Measurements from ENCODE around the gene HSFX2. TPM values are rescaled to one million over a fixed set of nuclear protein-coding genes. Genes with fewer than 3 reads are reported as not detected.
"Not testable (repeated sequence)": the region's sequence is repeated elsewhere in the genome, so short reads cannot be mapped to it uniquely, and the experiment has no call there.

HSFX2 gene
- total RNA-seq, 6 experiments from 2014 or later: not detected

- H3K4me3 ChIP-seq: no peak overlapping the region
- 51% methylated on average over 3 of the region's 3 CpGs for WGBS (ENCODE audit: insufficient coverage, low coverage, low lambda C conversion rate, missing lambda C conversion rate)
- H3K27ac ChIP-seq: no peak overlapping the region
- intact Hi-C loops (cut with DNase I): no loop called here
- ATAC-seq (no peak), DNase-seq (no peak)
- H3K27me3 ChIP-seq: no peaks in the 10 kb centered on the region
- H3K9me3 ChIP-seq: no peaks in the 10 kb centered on the region
- TF ChIP-seq CTCF (IDR thresholded peaks at IDR 0.05) (no peak), POLR2A (IDR thresholded peaks at IDR 0.05) (no peak)
- H3K4me1 ChIP-seq: peaks cover 0 to 3% (median under 1%) of the 10 kb centered on the region in 4 donors
- no peaks in the 10 kb centered on the region for H3K36me3 ChIP-seq
Observed at GRCh38 chrX:149618871-149619270, 23.8 kb upstream of the HSFX2 start.

- no peak overlapping the region for H3K27ac ChIP-seq
- intact Hi-C loops (cut with DNase I): no loop called here
- WGBS (ENCODE audit: insufficient coverage, low coverage, low lambda C conversion rate, missing lambda C conversion rate): 38% methylated on average over 1 of the region's 1 CpG
Observed at GRCh38 chrX:149611623-149612175, 16.6 kb upstream of the HSFX2 start.

GRCh38 chrX:149610511-149610910 is 15.4 kb upstream of the HSFX2 start:
- H3K27me3 ChIP-seq: no peaks in the 10 kb centered on the region
- ATAC-seq (no peak), DNase-seq (no peak)
- WGBS (ENCODE audit: insufficient coverage, low coverage, low lambda C conversion rate, missing lambda C conversion rate): 60% methylated on average over 3 of the region's 5 CpGs
- no peak for TF ChIP-seq POLR2A (IDR thresholded peaks at IDR 0.05)
- no peak for TF ChIP-seq CTCF (IDR thresholded peaks at IDR 0.05)
- H3K4me1 ChIP-seq: no peaks in the 10 kb centered on the region
- intact Hi-C loops (cut with DNase I): no loop called here
- H3K36me3 ChIP-seq: no peaks in the 10 kb centered on the region
- no peaks in the 10 kb centered on the region for H3K9me3 ChIP-seq
- no peak overlapping the region for H3K27ac ChIP-seq
- H3K4me3 ChIP-seq: no peak overlapping the region

More at GRCh38 chrX:149611623-149612175, 16.6 kb upstream of the HSFX2 start:
- H3K4me3 ChIP-seq: no peak overlapping the region
- DNase-seq: no peak
- H3K27me3 ChIP-seq: no peaks in the 10 kb centered on the region
- no peaks in the 10 kb centered on the region for H3K36me3 ChIP-seq
- TF ChIP-seq POLR2A (IDR thresholded peaks at IDR 0.05) (no peak), CTCF (IDR thresholded peaks at IDR 0.05) (no peak)
- H3K9me3 ChIP-seq: no peaks in the 10 kb centered on the region
- no peak for ATAC-seq
- H3K4me1 ChIP-seq: no peaks in the 10 kb centered on the region

- Histone ChIP-seq H3K4me1 (no peaks in the 10 kb centered on the region), H3K27ac (no peak overlapping the region), H3K9me3 (no peaks in the 10 kb centered on the region), H3K36me3 (no peaks in the 10 kb centered on the region), H3K27me3 (no peaks in the 10 kb centered on the region), H3K4me3 (no peak overlapping the region)
- ATAC-seq (no peak), DNase-seq (no peak)
- no peak for TF ChIP-seq POLR2A (IDR thresholded peaks at IDR 0.05)
- intact Hi-C loops (cut with DNase I): no loop called here
Observed at GRCh38 chrX:149607699-149608098, 12.6 kb upstream of the HSFX2 start.

GRCh38 chrX:149605248-149605885 is 10.3 kb upstream of the HSFX2 start:
- intact Hi-C loops (cut with DNase I); H3K36me3 ChIP-seq; H3K9me3 ChIP-seq: not testable (repeated sequence)

GRCh38 chrX:149598603-149599002 is 3.5 kb upstream of the HSFX2 start:
- intact Hi-C loops (cut with DNase I); H3K4me1 ChIP-seq; H3K9me3 ChIP-seq; H3K4me3 ChIP-seq; DNase-seq; H3K27ac ChIP-seq; H3K36me3 ChIP-seq; ATAC-seq; H3K27me3 ChIP-seq: not testable (repeated sequence)
- WGBS (ENCODE audit: insufficient coverage, low coverage, low lambda C conversion rate, missing lambda C conversion rate): no CpG with 5 or more reads among the region's 11 CpGs

More at GRCh38 chrX:149605248-149605885, 10.3 kb upstream of the HSFX2 start:
- WGBS (ENCODE audit: insufficient coverage, low coverage, low lambda C conversion rate, missing lambda C conversion rate): 72% methylated on average over 6 of the region's 7 CpGs
- H3K4me3 ChIP-seq, DNase-seq, H3K4me1 ChIP-seq, ATAC-seq, H3K27me3 ChIP-seq, H3K27ac ChIP-seq: not testable (repeated sequence)

- H3K9me3 ChIP-seq; intact Hi-C loops (cut with DNase I); H3K27me3 ChIP-seq; H3K36me3 ChIP-seq; H3K27ac ChIP-seq; ATAC-seq; DNase-seq; H3K4me3 ChIP-seq; H3K4me1 ChIP-seq: not testable (repeated sequence)
- no CpG with 5 or more reads among the region's 7 CpGs for WGBS (ENCODE audit: insufficient coverage, low coverage, low lambda C conversion rate, missing lambda C conversion rate)
Observed at GRCh38 chrX:149595943-149596342, 829 bp upstream of the HSFX2 start.

GRCh38 chrX:149590993-149591392 is 4.1 kb downstream of the HSFX2 start:
- H3K4me1 ChIP-seq; ATAC-seq; H3K4me3 ChIP-seq; H3K27ac ChIP-seq; H3K9me3 ChIP-seq; intact Hi-C loops (cut with DNase I); H3K36me3 ChIP-seq; H3K27me3 ChIP-seq; DNase-seq: not testable (repeated sequence)
- no CpG with 5 or more reads among the region's 7 CpGs for WGBS (ENCODE audit: insufficient coverage, low coverage, low lambda C conversion rate, missing lambda C conversion rate)

GRCh38 chrX:149587359-149587758 is 7.8 kb downstream of the HSFX2 start, which contains the start of gene MAGEA9B:
TSS of gene MAGEA9B (minus strand) at chrX:149587459. CDS start at chrX:149583179, 4,280 bp downstream.
- intact Hi-C loops (cut with DNase I); H3K27me3 ChIP-seq; H3K27ac ChIP-seq; H3K9me3 ChIP-seq; H3K4me1 ChIP-seq; DNase-seq; H3K36me3 ChIP-seq; H3K4me3 ChIP-seq; ATAC-seq: not testable (repeated sequence)
- no CpG with 5 or more reads among the region's 12 CpGs for WGBS (ENCODE audit: insufficient coverage, low coverage, low lambda C conversion rate, missing lambda C conversion rate)

Measured in right lobe of liver (tissue), 6 donors.